ENCODE results near the gene NEU4.
"Not testable (repeated sequence)": the region's sequence is repeated elsewhere in the genome, so short reads cannot be mapped to it uniquely, and the experiment has no call there.

Gene NEU4

GRCh38 chr2:241808721-241809382 lies at the start of gene NEU4:
NEU4 (plus strand) TSS chr2:241809193; CDS start chr2:241814485, 5,292 bp downstream.
- DNase-seq: no peak

DNA sequence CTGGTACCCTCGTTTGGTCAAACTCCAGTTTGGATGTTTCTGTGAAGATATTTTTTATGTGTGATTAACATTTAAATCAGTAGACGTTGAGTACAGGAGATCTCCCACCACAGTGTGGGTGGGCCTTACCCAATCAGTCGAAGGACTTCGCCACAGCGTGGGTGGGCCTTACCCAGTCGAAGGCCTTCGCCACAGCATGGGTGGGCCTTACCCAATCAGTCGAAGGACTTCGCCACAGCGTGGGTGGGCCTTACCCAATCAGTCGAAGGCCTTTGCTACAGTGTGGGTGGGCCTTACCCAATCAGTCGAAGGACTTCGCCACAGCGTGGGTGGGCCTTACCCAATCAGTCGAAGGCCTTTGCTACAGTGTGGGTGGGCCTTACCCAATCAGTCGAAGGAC lies 49.1 kb upstream of the NEU4 start:
- DNase-seq: not testable (repeated sequence)

DNA sequence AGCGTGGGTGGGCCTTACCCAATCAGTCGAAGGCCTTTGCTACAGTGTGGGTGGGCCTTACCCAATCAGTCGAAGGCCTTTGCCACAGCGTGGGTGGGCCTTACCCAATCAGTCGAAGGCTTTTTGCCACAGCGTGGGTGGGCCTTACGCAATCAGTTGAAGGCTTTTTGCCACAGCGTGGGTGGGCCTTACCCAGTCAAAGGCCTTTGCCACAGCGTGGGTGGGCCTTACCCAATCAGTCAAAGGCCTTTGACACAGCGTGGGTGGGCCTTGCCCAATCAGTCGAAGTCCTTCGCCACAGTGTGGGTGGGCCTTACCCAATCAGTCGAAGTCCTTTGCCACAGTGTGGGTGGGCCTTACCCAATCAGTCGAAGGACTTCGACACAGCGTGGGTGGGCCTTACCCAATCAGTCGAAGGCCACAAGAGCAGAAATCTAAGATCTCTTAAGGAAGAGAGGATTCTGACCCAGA lies 48.7 kb upstream of the NEU4 start:
- DNase-seq: no peak

DNA sequence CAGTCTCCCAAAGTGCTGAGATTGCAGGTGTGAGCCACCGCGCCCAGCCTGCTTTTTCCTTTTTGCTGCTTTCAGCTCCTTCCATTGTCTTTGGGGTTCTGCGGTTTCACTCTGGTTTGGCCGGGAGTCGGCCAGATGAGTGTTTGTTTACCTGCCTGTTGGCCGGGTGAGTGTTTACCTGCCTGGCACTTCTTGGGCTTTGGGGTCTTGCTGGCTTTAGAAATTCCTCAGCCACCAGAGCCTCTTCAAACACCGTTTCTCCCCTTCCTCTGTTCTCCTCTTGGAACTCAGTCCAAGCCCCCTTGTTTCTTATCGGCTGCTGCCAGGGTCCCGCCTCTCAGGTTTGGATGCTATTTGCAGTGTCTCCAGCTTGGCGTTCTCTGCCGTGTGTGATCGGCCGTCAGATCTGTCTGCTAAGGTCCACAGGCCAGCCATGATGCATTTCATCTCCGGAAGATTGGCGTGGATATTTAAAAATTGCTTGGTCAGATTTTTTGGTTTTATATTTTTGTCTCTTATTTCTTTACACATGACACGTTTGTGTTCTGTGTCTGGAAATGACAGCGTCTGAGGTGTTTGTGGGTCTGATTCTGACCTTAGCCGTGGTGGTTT lies 46.6 kb upstream of the NEU4 start:
- DNase-seq: no peak

- DNase-seq: no peak
Observed at GRCh38 chr2:241762933-241763369, 46.0 kb upstream of the NEU4 start.

DNA sequence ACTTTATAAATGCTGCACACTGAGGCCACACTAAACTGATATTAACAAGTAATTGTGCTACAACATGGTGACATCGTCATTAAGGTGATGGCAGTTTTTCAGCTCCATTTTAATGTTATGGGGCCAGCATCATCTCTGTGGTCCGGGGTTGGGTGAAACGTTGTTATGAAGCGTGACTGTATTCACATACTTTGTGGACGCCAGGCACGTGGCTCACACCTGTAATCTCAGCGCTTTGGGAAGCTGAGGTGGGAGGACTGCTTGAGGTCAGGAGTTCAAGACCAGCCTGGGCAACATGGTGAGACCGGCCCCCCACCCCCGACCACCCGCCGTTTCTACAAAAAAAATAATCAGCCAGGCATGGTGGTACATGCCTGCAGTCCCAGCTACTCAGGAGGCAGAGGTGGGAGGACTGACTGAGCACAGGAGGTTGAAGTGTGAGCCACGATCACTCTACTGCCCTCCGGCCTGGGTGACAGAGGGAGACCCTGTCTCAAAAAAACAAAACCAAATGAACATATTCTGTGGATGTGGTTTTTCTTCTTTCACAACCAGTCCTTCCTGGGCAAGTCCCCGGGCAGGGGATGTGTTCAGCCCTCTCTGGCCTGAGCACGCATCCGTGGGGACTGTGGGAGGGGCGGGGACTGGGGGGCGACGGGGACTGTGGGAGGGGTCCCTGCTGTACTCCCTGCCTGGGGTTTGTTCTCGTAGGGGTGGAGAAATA lies 45.3 kb upstream of the NEU4 start:
- DNase-seq: peak in 2 of 3 donors; percentile 13 to 27

DNA sequence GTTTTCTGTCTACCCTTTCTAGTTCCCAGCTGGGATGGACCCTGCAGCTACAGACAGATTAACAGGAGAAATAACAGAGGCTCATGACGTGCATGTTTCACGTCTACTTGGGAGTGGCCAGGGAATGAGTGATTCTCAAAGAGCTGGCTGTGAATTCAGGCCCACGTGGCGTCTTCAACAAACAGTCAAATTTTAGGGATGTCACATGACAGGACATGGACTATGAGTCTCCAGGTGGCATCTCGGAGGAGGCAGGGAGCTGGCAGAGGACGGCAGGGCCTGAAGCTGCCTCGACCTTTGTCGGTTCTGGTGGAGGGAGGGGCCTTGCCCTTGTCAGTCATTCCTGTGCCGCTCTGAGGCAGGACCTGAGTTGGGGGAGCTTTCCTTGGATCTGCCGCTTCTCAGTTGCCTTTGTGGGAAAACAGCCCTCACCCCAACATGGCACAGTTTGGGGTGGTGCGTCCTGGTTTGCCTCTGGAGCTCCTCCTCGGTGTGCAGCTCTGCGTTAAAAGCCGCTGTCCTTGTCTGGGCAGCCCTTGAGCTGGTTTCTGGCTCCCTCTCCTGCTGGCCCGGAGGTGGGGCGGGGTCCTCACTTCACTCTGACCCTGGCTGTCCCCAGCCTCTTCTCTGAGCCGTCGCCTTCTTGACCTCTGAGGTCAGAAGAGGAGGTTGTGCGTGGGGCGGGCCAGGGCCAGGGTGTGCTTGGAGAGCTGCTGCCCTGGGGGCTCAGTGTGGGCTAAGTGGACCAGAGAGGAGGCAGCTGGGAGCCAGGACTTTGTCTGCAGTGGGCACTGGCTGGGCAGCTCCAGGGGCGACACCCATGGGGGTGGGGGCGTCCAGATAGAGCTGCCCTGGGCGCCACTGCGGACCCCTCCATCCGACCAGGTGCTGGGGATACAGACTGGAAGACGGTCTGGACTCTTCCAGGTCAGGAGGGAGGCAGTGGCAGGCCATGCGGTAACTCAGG lies 44.4 kb upstream of the NEU4 start:
- no peak for DNase-seq

DNA sequence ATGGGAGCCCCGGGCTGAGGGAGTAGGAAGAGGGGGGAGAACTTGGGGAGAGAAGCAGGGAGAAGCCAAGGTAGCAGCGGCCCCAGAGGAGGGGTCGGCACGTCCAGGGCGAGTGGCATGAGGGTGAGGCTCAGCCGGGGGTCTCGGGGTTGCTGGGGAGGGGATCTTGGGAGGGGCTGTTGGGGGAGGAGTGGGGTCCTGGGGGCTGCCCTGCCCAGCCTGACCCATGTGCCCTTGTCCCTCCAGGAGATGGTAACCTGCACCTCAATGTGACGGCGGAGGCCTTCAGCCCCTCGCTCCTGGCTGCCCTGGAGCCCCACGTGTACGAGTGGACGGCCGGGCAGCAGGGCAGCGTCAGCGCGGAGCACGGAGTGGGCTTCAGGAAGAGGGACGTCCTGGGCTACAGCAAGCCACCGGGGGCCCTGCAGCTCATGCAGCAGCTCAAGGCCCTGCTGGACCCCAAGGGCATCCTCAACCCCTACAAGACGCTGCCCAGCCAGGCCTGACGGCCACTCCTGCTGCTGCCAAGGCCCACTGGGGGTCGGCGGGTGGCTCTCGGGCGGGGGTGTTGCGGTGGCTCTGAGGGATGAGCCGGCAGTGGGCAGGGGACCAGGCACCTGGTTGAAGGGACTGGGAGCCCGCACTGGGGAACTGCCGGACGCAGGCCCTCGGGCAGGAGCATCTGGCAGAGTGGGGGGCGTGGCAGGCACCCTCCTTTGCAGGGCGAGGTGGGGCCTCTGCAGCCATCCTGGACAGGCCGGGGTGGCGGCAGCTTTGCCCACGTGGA lies 41.3 kb upstream of the NEU4 start:
- no peak for DNase-seq

GRCh38 chr2:241768251-241768711 lies 40.7 kb upstream of the NEU4 start:
- no peak for DNase-seq

DNA sequence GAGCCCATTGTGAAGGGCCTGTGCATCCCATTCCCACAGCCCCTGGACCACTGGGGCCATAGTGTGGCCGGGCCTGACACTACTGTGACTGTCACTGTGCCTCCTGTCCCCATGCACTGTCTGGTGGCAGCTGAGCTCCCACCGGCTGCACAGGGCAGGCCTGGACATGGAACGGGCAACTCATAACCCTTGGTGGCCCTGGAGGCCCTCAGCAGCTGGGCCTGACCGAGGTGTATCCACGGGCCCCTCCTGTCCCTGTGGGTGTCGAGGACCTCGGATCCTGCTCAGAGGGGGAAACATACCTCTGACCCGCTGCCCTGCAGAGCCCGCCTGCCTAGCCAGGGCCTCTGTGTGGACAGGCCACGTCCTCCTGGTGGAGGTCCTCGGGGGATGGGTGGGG lies 40.1 kb upstream of the NEU4 start:
- no peak for DNase-seq

DNA sequence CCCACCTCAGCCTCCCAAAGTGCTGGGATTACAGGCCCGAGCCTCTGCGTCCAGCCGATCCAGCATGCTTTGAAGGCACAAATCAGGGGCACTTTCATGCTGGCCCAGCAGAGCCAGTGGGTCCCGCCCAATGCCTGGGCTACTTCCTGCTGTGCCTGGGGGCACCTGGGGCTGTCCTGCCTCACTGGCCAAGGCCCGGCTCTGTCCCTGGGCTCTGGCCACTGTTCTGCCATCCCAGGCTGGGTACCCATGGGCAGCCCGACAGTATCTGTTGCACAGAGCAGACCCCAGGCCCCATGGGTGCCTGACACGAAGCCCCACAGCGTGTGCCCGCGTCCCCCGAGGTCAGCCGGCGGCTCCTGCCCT lies 39.2 kb upstream of the NEU4 start:
- no peak for DNase-seq

- no peak for DNase-seq
Observed at GRCh38 chr2:241770185-241770935, 38.6 kb upstream of the NEU4 start.

- DNase-seq: no peak
Observed at GRCh38 chr2:241770936-241771285, 38.1 kb upstream of the NEU4 start.

DNA sequence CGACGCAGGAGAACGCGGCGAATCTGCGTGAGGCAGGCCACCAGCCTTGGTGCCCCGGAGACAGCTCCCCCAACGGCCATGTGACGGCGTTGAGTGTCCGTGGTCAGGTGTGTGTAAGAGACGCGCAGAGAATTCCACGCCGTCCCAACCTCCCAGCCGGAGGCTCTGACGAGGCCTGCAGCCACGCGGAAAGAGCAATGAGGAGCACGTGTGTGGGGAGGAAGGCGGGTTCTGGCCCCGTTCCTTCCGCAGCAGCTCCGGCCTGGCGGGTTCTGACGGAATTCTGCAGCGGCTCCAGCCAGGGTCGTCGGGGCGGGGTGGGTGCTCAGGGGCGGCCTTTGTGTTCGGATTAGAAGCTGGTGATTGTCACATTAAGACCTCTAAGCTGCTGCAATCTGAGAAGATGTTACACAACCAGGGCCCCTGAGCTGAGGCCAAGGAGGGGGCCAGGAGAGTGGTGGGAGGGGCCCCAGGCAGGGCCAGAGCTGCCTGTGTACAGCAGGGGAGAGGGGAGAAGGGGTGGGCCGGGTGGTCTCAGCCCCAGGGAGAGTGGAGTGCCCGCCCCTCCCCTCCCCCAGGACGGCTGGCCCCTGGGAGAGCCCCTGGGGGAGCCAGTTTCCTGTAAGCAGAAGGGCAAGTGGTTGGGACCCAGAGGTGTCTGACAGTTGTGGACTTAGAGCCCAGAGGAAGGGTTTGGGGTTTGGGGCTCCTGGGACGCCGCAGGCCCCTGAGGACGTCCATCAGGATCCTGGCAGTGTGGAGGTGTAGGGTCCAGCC lies 37.5 kb upstream of the NEU4 start:
- DNase-seq: no peak

DNA sequence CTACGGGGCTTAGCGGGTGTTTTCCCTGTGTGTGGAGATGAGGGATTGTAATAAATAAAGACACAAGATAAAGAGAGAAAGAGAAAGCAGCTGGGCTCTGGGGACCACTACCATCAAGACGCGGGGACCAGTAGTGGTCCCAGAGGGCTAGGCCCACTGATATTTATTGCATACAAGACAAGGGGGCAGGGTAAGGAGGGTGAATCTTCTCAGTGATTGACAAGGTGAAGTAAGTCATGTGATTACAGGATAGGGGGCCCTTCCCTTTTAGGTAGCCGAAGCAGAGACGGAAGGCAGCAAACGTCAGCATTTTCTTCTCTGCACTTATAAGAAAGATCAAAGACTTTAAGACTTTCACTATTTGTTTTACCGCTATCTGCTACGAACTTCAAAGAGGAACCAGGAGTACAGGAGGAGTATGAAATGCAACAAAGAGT lies 36.9 kb upstream of the NEU4 start:
- DNase-seq: no peak

DNA sequence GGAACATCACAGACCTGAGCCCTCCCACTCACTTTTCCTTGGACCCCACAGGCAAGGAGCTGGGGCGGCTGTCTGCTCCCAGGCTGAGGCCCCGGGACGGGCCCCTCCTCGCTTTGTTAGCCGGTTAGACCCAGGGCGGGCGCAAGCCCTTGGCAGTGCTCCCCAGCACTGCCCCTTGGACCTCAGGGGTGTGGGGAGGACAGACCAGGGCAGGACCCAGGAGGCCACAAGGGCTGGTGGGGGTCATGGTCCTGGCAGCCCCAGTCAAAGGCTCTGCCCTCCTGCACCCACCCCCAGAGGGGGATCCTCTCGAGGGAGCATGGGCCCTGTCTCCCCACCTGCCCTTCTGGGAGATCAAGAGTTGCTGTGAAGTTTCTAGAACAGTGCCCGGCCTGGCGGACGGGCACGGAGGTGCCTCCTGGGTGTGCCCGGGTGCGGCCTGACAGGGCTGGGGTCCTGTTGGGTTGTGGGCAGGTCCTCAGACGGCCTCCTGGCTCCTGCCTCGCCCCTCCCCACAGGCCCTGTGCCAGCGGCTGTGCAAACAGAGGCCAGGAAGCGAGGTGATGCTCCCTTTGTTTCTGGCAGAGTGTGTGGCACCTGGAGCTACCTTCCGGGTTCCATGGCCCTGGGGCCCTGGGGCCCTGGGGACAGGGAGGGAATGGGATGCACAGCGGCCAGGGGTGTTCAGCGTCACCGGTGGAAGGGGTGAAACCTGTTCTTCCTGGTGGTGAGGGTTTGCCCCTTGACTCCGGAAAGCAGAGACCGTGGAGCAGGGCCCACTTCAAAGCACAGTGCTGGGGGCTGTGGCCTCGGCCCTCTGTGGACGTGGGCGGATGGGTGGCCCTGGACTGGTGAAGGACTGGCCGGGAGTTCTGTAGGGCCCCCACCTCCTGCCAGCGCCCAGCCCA lies 35.2 kb upstream of the NEU4 start:
- DNase-seq: no peak

- no peak for DNase-seq
Observed at GRCh38 chr2:241774419-241775222, 34.4 kb upstream of the NEU4 start.
